AG09319 (cell line): ENCODE data around the gene EID2.

ENCODE experiments used
- DNase-seq: peaks from one replicate; pipeline ENCODE4 v3.0.0-alpha.2; 2010; ENCODE audit warnings: low read depth; ENCODE audit errors: extremely low read depth
- TF ChIP-seq, protein P1 (sequence below): IDR thresholded peaks from 2 replicates; pipeline ENCODE4 v1.5.1; 2011; ENCODE audit warnings: low read depth, mild to moderate bottlenecking, inconsistent platforms, low read length, moderate library complexity

The EID2 gene

GRCh38 chr19:39539518-39540332 is at the start of gene EID2:
EID2 (minus strand) TSS chr19:39540161; CDS start chr19:39540079, 82 bp downstream.
- TF ChIP-seq, protein P1, sequence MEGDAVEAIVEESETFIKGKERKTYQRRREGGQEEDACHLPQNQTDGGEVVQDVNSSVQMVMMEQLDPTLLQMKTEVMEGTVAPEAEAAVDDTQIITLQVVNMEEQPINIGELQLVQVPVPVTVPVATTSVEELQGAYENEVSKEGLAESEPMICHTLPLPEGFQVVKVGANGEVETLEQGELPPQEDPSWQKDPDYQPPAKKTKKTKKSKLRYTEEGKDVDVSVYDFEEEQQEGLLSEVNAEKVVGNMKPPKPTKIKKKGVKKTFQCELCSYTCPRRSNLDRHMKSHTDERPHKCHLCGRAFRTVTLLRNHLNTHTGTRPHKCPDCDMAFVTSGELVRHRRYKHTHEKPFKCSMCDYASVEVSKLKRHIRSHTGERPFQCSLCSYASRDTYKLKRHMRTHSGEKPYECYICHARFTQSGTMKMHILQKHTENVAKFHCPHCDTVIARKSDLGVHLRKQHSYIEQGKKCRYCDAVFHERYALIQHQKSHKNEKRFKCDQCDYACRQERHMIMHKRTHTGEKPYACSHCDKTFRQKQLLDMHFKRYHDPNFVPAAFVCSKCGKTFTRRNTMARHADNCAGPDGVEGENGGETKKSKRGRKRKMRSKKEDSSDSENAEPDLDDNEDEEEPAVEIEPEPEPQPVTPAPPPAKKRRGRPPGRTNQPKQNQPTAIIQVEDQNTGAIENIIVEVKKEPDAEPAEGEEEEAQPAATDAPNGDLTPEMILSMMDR = peak; percentile 85
- DNase-seq = peak; percentile 90

GRCh38 chr19:39588066-39588465 is 48.1 kb upstream of the EID2 start:
- TF ChIP-seq, protein P1 = no peak
- DNase-seq = no peak

- DNase-seq = no peak
- TF ChIP-seq, protein P1 = no peak
Measured at GRCh38 chr19:39587496-39587895, 47.5 kb upstream of the EID2 start.

DNA sequence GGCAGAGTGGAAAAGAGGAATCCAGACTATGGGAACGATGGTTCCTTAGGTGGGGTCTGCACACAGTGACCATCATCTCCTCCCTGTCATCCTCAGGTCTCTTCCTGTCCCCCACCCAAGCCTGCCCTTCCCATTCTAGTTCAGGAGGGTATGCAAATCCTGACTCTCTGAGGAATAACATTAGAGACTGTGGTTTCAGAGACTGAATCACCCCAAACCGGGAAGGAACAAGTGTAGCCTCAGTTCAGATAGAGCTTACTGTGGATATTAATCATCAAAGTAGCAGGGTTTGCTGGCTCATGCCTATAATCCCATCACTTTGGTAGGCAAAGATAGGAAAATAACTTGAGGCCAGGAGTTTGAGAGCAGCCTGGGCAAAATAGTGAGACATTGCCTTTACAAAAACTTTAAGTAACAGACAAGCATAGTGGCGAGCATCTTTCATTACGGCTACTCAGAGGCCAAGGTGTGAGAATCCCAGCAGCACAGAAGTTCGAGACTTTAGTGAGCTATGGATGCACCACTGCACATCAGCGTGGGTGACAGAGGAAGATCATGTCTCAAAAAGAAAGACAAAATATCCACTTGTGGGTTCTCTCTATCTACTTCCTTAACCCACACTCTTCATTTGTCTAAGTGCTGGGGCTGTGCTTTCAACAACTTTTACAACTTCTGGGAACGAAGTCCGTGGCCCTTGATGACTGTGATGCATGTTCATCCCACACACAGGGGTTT is 43.1 kb upstream of the EID2 start:
- no peak for DNase-seq
- TF ChIP-seq, protein P1 = no peak

DNA sequence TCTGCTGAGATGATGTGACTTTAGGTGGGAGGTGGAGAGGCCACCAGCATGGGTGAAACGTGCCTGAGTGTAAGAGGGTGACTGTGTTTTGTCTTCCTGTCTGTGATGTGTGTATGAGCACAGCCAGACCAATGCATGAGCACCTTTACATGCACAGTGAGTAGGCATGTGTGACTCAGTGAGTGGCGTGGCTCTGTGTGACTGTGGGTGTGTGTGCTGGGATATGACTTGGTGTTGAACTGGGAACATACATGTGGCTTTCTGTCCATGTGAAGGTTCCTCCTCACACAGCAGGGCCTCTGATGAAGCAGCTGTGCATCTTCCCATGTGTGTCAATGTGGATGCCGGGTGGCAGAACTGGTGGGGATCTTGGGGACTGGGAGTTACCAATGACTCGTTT is 42.5 kb upstream of the EID2 start:
- TF ChIP-seq, protein P1 = no peak
- DNase-seq = no peak

DNA sequence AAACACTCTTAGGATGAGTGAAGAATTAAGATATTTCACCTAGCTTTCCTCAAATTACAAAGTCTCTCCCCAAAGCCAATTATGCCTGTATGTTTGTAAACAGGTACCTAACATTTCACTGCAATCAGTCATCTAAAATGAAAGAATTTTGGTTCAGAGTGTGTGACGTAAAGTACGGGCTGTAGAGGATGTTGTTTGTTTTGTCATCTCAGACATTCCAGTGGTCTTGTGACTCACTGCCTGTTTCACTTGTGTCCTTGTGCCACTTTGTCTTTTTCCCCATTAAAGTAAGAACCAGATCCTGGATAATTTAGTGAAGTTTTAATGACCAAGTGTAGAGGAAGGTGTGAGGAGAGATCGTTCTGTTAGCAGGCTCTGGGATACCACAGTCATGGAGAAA is 28.6 kb upstream of the EID2 start:
- no peak for DNase-seq
- TF ChIP-seq, protein P1 = no peak

GRCh38 chr19:39566064-39566463 is 26.1 kb upstream of the EID2 start:
- no peak for DNase-seq
- TF ChIP-seq, protein P1 = no peak
